GM12878 (cell line): ENCODE results near the gene UBE3D.

Source experiments
- CEBPB ChIP-seq, 2 experiments: fragments of 150-350 bp in 1 of 2; IDR thresholded peaks; 2 replicates each; pipeline ENCODE4 v1.6.1; 2012 to 2014; ENCODE audit warnings: low read depth in 2 of 2, low read length in 2 of 2, borderline replicate concordance in 1 of 2, inconsistent platforms in 1 of 2
- CEBPZ ChIP-seq: fragments of 150-350 bp; IDR thresholded peaks from 2 replicates; pipeline ENCODE4 v1.6.1; 2016; ENCODE audit warnings: low read depth, low read length
- CHD2 ChIP-seq: IDR thresholded peaks from 2 replicates; pipeline ENCODE4 v1.6.1; 2011; ENCODE audit warnings: low read depth, low read length, improper control_type of control experiment, borderline replicate concordance
- E4F1 ChIP-seq: fragments of 450-650 bp; IDR thresholded peaks from 2 replicates; pipeline ENCODE4 v1.6.1; 2018; ENCODE audit warnings: borderline replicate concordance, mild to moderate bottlenecking; ENCODE audit not compliant: partially characterized antibody
- POLR2AphosphoS2 ChIP-seq: IDR thresholded peaks from 2 replicates; pipeline ENCODE4 v1.6.1; 2011; ENCODE audit warnings: low read depth, mild to moderate bottlenecking, low read length, improper control_type of control experiment, moderate library complexity
- RAD21 ChIP-seq: IDR thresholded peaks from 2 replicates; pipeline ENCODE4 v1.6.1; 2011; ENCODE audit warnings: mild to moderate bottlenecking, low read depth, low read length, moderate library complexity; ENCODE audit not compliant: insufficient read depth
- RELA ChIP-seq: fragments of 450-650 bp; IDR thresholded peaks from 2 replicates; pipeline ENCODE4 v1.8.0; 2014; ENCODE audit warnings: borderline replicate concordance; ENCODE audit not compliant: partially characterized antibody
- RFX5 ChIP-seq: IDR thresholded peaks from 2 replicates; pipeline ENCODE4 v1.6.1; 2011; ENCODE audit warnings: low read depth, low read length, improper control_type of control experiment
- TF ChIP-seq, protein P1 (sequence below), 3 experiments: IDR thresholded peaks in 2 of 3; conservative IDR thresholded peaks in 1 of 3; 2 replicates each; pipeline ENCODE4 v1.5.1; 2011; ENCODE audit warnings: low read depth in 3 of 3, low read length in 3 of 3, mild to moderate bottlenecking in 3 of 3, control low read depth in 2 of 3, moderate library complexity in 2 of 3, inconsistent platforms in 1 of 3, mixed read lengths in 1 of 3; ENCODE audit not compliant: control insufficient read depth in 2 of 3, insufficient read depth in 1 of 3; ENCODE audit errors: extremely low read depth in 1 of 3

- TF ChIP-seq RELA (no peak), CEBPZ (no peak), E4F1 (no peak), RAD21 (no peak), CHD2 (no peak), RFX5 (no peak), POLR2AphosphoS2 (no peak), CEBPB (IDR thresholded peaks at IDR 0.05; ENCODE audit: borderline replicate concordance in 1 of 2, low read depth in 2 of 2, low read length in 2 of 2) (no peak)
- TF ChIP-seq, protein P1, sequence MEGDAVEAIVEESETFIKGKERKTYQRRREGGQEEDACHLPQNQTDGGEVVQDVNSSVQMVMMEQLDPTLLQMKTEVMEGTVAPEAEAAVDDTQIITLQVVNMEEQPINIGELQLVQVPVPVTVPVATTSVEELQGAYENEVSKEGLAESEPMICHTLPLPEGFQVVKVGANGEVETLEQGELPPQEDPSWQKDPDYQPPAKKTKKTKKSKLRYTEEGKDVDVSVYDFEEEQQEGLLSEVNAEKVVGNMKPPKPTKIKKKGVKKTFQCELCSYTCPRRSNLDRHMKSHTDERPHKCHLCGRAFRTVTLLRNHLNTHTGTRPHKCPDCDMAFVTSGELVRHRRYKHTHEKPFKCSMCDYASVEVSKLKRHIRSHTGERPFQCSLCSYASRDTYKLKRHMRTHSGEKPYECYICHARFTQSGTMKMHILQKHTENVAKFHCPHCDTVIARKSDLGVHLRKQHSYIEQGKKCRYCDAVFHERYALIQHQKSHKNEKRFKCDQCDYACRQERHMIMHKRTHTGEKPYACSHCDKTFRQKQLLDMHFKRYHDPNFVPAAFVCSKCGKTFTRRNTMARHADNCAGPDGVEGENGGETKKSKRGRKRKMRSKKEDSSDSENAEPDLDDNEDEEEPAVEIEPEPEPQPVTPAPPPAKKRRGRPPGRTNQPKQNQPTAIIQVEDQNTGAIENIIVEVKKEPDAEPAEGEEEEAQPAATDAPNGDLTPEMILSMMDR (IDR thresholded peaks at IDR 0.05 in 2 of 3, conservative IDR thresholded peaks at IDR 0.05 in 1 of 3; ENCODE audit: control insufficient read depth in 2 of 3, extremely low read depth in 1 of 3, insufficient read depth in 1 of 3, low read depth in 3 of 3, low read length in 3 of 3): no peak
Measured at GRCh38 chr6:83097675-83098074, 32.0 kb upstream of the UBE3D start.
